PC-3 (cell line): ENCODE measurements around the gene FBXO45. TPM values are rescaled to one million over a fixed set of nuclear protein-coding genes. Genes with fewer than 3 reads are reported as not detected.
"Not testable (repeated sequence)": the region's sequence is repeated elsewhere in the genome, so short reads cannot be mapped to it uniquely, and the experiment has no call there.

Experiments
- ATAC-seq: fragments of 200-7000 bp; cut with Tn5 transposase; 2 replicates; pipeline ENCODE4 v1.9.1; 2020; ENCODE audit warnings: mild to moderate bottlenecking, moderate library complexity
- BruUV-seq: library from RNA; stranded (reverse); fragments of 400-500 nt; replicated peaks from 2 replicates; lab custom pipeline; 2021; lab: Mats Ljungman, UMichigan
- CTCF ChIA-PET: fragments of 300-600 bp; sonication (Branson Sonifier 250); formaldehyde crosslinking; loops from one replicate; lab custom pipeline; 2022; ENCODE audit warnings: antibody characterized with exemption; lab: Charles Lee
- POLR2A ChIA-PET: fragments of 300-600 bp; sonication (Branson Sonifier 250); formaldehyde crosslinking; loops from one replicate; lab custom pipeline; 2022; ENCODE audit warnings: antibody characterized with exemption; ENCODE audit not compliant: unreplicated experiment; lab: Charles Lee
- DNase-seq: peaks from one replicate; pipeline ENCODE4 v3.0.0-alpha.2; 2015
- H2AFZ ChIP-seq: fragments of 300-600 bp; sonication (generic); 2 replicates; pipeline ENCODE4 v1.6.0; 2016; ENCODE audit warnings: antibody characterized with exemption, low read length
- H3F3A ChIP-seq: fragments of 300-600 bp; sonication (generic); one replicate; pipeline ENCODE4 v1.6.0; 2017; ENCODE audit warnings: antibody characterized with exemption, low read length, control low read depth, mild to moderate bottlenecking; ENCODE audit not compliant: unreplicated experiment
- H3K27ac ChIP-seq: fragments of 300-600 bp; sonication (generic); 2 replicates; pipeline ENCODE4 v1.5.1; 2016; ENCODE audit warnings: mild to moderate bottlenecking, low read length
- H3K27me3 ChIP-seq: fragments of 300-600 bp; sonication (generic); 2 replicates; pipeline ENCODE4 v1.6.1; 2016; ENCODE audit warnings: low read length, mixed read lengths
- H3K36me3 ChIP-seq: fragments of 300-600 bp; sonication (generic); 2 replicates; pipeline ENCODE4 v1.6.1; 2016; ENCODE audit warnings: low read depth, mixed run types, low read length, mixed read lengths
- H3K4me1 ChIP-seq: fragments of 300-600 bp; sonication (generic); 2 replicates; pipeline ENCODE4 v1.5.1; 2016; ENCODE audit warnings: low read length; ENCODE audit not compliant: insufficient read depth
- H3K4me2 ChIP-seq: fragments of 300-600 bp; sonication (generic); 2 replicates; pipeline ENCODE4 v1.6.0; 2016; ENCODE audit warnings: low read length
- H3K4me3 ChIP-seq: fragments of 300-600 bp; sonication (generic); 2 replicates; pipeline ENCODE4 v1.5.1; 2016; ENCODE audit warnings: mild to moderate bottlenecking, low read length, mixed read lengths
- H3K79me2 ChIP-seq: fragments of 300-600 bp; sonication (generic); 2 replicates; pipeline ENCODE4 v1.6.1; 2017; ENCODE audit warnings: low read length, mixed read lengths
- H3K9ac ChIP-seq: fragments of 300-600 bp; sonication (generic); 2 replicates; pipeline ENCODE4 v1.6.0; 2016; ENCODE audit warnings: mild to moderate bottlenecking, low read length
- H3K9me2 ChIP-seq: fragments of 300-600 bp; sonication (generic); replicated peaks from 2 replicates; pipeline ENCODE4 v1.6.1; 2016; ENCODE audit warnings: mixed run types, low read length, mixed read lengths
- H3K9me3 ChIP-seq: fragments of 300-600 bp; sonication (generic); 2 replicates; pipeline ENCODE4 v1.6.1; 2016; ENCODE audit warnings: low read length, mixed read lengths
- H4K20me1 ChIP-seq: fragments of 300-600 bp; sonication (generic); 2 replicates; pipeline ENCODE4 v1.6.1; 2016; ENCODE audit warnings: low read length, mixed read lengths
- CTCF ChIP-seq: fragments of 300-600 bp; sonication (generic); conservative IDR thresholded peaks from 2 replicates; pipeline ENCODE4 v1.5.1; 2017; ENCODE audit warnings: antibody characterized with exemption, low read depth, mild to moderate bottlenecking, low read length
- EZH2 ChIP-seq: fragments of 300-600 bp; sonication (generic); IDR thresholded peaks from one replicate; pipeline ENCODE4 v1.6.1; 2017; ENCODE audit warnings: antibody characterized with exemption, mild to moderate bottlenecking, low read length; ENCODE audit not compliant: unreplicated experiment
- EZH2phosphoT487 ChIP-seq: fragments of 300-600 bp; sonication (generic); IDR thresholded peaks from 2 replicates; pipeline ENCODE4 v1.6.1; 2018; ENCODE audit warnings: mild to moderate bottlenecking, antibody characterized with exemption, low read length, borderline replicate concordance
- intact Hi-C: fragments of 100-400 bp; cut with micrococcal nuclease; formaldehyde crosslinking; loops from 2 replicates; pipeline ENCODE4 v1.9.0; 2023
- total RNA-seq: library from RNA; depleted of rRNA; stranded (reverse); fragments of >200 nt; gene quantifications from 2 replicates; pipeline ENCODE4 v1.2.3, GENCODE V29; 2014

The FBXO45 gene
- total RNA-seq, 1 experiment from 2014 or later = 20.8 TPM

DNA sequence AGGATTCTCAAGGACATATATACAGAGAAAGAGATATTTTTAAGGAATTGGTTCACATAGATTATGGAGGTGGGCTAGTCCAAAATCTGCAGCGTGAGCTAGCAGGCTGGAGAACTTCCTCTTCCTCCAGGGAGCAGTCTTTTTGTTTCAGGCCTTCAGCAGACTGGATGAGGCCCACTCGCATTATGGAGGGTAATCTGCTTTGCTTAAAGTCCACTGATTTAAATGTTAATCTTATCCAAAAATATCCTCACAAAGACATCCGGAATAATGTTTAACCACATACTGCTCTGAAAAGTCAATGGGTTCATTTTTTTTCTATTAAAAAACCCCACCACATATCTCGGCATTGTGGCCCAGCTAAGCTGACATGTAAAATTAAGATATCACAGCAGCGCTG lies 48.8 kb downstream of the FBXO45 start:
- Histone ChIP-seq H3K9me3 (no peaks in the 10 kb centered on the region), H3K79me2 (no peaks in the 10 kb centered on the region), H3K9me2 (no peaks in the 10 kb centered on the region), H3K36me3 (no peaks in the 10 kb centered on the region), H3F3A (no peaks in the 10 kb centered on the region), H3K27me3 (no peaks in the 10 kb centered on the region), H3K27ac (no peak overlapping the region), H2AFZ (no peak overlapping the region), H3K9ac (no peak overlapping the region), H3K4me3 (no peak overlapping the region), H3K4me1 (peaks cover 4% of the 10 kb centered on the region; the same call in 1 of the 2 replicates), H4K20me1 (no peaks in the 10 kb centered on the region), H3K4me2 (no peak overlapping the region)
- DNase-seq (no peak), ATAC-seq (no peak)
- TF ChIP-seq EZH2 (no peak), CTCF (no peak), EZH2phosphoT487 (no peak)
- ChIA-PET CTCF (no interaction called here), POLR2A (no interaction called here)
- intact Hi-C loops = no loop called here
- BruUV-seq = no TSS peak

DNA sequence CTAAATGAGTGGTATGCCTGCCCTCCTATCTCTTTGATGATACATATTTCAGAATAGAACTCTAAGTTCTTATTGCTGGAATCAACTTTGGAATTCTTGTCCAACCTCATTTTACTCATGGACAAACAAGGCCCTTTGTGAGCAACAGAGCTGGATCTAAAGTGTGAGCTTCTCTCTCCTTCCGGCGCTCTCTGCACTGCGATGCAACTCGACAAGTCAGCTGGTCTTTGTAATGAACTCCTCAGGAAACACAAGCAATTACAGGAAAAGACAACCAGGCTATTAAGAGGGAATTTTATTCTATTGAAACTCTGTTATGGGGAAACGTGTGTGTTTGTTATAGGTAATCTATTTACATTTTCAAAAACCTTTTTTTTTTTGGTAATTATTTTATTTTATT lies 50.8 kb downstream of the FBXO45 start:
- Histone ChIP-seq H3K4me3 (no peak overlapping the region), H3K9me3 (no peaks in the 10 kb centered on the region), H2AFZ (no peak overlapping the region), H3K27me3 (no peaks in the 10 kb centered on the region), H3K4me2 (no peak overlapping the region), H3K36me3 (no peaks in the 10 kb centered on the region), H3F3A (no peaks in the 10 kb centered on the region), H3K4me1 (no peaks in the 10 kb centered on the region), H3K9me2 (no peaks in the 10 kb centered on the region), H3K27ac (no peak overlapping the region), H4K20me1 (no peaks in the 10 kb centered on the region), H3K9ac (no peak overlapping the region), H3K79me2 (no peaks in the 10 kb centered on the region)
- ATAC-seq (no peak), DNase-seq (no peak)
- ChIA-PET CTCF (interaction anchor here (0.7 kb wide), 1 partner anchor 90 kb away, joined by 7 read pairs; no protein-coding TSS in a partner anchor), POLR2A (no interaction called here)
- TF ChIP-seq CTCF (no peak), EZH2 (no peak), EZH2phosphoT487 (no peak)
- intact Hi-C loops = no loop called here
- BruUV-seq = no TSS peak

GRCh38 chr3:196619627-196620026 lies 51.2 kb downstream of the FBXO45 start:
- BruUV-seq = not testable (repeated sequence)

More at GRCh38 chr3:196619627-196620026, 51.2 kb downstream of the FBXO45 start:
- ATAC-seq, intact Hi-C loops, POLR2A ChIA-PET, DNase-seq, H3K36me3 ChIP-seq, H3K79me2 ChIP-seq, H3K4me2 ChIP-seq, H3K4me1 ChIP-seq, H3K27me3 ChIP-seq, H2AFZ ChIP-seq, H3K9me3 ChIP-seq, H3K27ac ChIP-seq, H3K4me3 ChIP-seq, H3F3A ChIP-seq, H3K9ac ChIP-seq, H3K9me2 ChIP-seq, H4K20me1 ChIP-seq: not testable (repeated sequence)
- CTCF ChIA-PET = interaction anchor here (0.7 kb wide), 1 partner anchor 91 kb away, joined by 7 read pairs; no protein-coding TSS in a partner anchor
